NCI-H1930 (cell line): Measurements from ENCODE around the gene MYCN.

Experiments used
- DNase-seq, 2 experiments: peaks; one replicate each; lab custom pipeline; 2025; lab: John Stamatoyannopoulos, UW

MYCN gene

DNA sequence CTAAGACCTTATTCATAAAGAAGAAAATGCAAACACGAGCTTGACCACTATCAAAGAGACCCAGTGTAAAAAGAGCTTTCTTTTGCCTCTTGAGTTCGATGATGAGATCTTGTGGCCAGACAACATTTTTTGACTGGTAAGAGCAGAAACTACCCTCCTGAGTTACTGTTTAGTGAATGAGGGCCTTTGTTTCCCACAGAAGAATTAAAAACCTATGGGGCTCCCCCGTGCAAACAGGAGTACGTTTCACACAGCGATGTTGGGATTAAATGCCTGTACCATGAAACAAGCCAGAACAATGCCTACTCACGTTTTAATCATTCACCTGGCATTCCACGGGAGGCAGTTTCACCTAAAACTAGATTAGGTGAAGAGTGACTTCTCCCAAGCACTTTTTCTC lies 36.0 kb downstream of the MYCN start:
- DNase-seq, result no peak

DNA sequence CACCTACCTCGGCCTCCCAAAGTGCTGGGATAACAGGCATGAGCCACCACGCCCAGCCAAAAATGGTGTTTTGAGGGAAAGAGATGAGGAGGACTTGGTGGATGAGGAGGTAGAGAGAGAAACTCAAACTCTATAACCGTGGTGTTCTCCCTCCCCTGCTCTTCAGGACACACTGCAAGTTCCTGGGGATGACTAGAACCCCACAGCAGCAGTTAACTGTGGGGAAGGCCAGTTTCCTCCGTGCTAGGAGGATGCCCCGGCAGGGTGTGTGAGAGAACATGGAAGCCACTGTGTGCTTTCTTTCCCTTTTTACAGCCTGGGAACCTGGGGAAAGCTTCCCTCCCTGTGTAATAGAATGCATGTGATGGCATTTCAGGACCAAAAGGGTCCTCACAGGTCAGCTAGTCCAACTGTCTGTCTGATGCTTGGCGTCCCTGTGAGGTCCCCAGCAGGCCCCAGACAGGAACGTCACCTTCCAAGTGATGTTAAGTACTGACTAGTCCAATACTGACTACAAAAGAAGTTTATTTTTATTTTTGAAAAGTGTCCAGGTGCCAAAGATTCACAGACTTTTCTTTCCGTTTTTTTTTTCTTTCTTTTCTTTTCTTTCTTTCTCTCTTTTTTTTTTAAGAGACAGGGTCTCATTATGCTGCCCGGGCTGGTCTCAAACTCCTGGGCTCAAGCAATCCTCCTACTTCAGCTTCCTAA lies 38.9 kb downstream of the MYCN start:
- DNase-seq, result no peak

DNA sequence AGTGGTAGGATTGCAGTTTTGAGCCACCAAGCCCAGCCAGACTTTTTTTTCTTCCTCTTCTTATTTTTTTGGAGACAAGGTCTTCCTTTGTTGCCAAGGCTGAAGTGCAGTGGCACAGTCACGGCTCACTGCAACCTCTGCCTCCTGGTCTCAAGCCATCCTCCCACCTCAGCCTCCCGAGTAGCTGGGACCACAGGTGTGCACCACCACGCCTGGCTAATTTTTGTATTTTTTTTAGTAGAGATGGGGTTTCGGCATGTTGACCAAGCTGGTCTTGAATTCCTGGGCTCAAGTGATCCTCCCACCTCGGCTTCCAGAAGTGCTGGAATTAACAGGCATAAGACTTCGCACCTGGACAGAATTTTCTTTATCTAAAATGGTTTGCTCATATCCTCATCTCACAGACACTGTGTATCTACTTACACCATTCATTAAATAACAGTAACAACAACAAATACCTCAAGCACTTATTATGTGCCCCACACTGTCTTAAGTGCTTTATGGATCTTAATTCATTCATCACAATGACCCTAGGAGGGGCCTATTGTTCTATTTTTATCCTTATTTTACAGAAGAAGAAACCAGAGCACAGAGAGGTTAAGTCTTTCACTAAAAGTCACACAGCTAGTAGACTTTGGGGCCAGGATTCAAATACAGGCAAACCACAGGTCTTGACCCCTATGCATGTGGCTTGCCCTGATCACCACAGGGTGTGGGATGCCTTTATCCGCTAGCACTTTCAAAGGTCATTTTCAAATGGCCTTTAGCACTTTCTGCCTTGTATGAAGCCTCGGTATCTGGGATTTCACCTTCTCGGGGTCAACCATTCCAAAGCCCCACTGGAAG lies 39.6 kb downstream of the MYCN start:
- no peak for DNase-seq

DNA sequence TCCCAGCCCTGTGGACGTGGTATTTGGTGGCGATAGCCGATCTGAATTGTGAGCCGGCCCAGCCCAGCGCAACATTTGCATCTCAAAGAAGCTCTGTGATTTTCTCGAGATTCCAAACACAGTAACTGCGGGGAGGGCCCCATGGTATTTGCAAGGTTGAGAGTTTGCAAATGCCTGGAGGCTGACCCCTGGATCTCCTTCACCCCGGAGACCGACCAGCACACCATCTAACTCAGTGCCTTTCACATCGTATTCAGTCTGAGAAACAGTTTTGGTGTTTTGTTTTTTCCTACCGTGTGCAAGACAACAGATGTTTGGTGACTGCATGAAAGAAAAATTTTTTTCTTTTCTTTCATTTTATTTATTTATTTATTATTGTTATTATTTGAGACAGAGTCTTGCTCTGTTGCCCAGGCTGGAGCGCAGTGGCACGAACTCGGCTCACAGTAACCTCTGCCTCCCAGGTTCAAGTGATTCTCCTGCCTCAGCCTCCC lies 40.3 kb downstream of the MYCN start:
- DNase-seq, result no peak

DNA sequence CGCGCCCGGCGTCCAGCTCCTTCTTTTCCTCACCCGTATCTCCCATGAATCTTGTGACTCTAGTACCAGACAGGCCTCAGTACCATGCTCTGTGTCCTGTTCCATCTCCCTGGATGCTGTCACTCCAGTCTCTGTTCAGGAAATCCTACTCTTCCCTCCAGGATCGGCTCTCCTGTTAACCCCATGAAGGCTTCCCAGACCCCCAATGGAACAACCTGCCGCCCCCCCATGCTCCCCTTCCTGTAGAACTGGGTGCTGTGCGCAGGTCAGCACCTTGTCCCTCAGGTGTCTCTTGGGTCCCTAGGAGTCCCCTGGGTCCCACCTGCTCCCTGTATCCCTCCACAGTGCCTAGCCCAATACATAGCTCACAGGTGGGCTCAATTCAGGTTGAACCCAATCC lies 41.3 kb downstream of the MYCN start:
- no peak for DNase-seq

DNA sequence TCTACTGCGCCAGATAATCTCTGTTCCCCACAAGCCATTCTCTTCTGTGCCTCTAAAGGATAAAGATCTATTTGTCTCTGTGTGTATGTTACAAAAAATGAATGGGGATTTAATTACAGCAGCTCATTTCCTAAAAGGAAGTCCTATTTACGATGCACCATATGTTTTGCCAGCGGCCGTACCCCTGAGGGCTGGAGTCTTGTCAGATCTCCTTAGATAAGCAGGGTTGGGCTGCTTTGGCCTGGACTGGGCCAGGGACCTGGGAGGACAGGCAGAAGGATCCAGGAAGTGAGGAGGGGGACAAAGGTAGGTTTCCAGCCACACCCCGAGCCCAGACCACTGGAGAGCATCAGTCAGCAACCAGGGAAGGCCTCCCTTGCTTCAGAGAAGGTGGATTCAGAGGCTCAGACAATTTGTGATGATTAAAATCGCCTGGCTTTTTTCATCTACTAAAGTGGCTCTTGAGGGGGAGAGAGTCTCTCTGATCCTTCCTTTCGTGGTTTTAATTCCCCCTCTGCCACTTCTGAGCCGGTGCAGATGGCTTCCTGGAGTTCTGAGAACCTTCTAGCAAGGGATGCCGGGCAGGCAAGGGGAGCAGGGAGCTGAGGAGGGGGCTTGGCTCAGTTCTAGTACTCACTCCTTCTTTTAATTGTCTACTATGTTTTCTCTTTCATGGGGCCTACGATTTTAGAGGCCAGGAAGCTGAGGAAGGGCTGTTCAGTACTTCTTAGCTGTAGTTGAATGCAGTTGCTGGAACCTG lies 42.1 kb downstream of the MYCN start:
- DNase-seq, result no peak

DNA sequence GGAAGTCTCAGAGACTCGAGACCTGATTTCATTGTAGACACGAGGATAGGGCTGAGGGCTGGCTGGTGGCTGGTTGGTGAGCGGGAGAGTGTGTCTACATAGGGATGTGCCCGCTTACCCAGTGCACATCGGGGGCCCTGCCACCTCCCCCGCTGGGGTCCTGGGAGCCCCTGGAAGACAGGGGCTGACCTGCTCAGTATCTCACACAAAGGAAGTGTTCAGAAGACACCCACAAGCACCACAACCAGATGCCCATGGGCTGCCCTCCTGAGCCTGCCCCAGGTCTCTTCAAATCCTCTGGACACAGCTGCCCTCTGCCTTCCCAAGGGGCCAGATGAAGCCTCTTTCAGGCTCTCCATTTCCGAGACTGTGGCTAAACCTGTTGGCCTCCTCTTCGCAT lies 43.1 kb downstream of the MYCN start:
- no peak for DNase-seq

DNA sequence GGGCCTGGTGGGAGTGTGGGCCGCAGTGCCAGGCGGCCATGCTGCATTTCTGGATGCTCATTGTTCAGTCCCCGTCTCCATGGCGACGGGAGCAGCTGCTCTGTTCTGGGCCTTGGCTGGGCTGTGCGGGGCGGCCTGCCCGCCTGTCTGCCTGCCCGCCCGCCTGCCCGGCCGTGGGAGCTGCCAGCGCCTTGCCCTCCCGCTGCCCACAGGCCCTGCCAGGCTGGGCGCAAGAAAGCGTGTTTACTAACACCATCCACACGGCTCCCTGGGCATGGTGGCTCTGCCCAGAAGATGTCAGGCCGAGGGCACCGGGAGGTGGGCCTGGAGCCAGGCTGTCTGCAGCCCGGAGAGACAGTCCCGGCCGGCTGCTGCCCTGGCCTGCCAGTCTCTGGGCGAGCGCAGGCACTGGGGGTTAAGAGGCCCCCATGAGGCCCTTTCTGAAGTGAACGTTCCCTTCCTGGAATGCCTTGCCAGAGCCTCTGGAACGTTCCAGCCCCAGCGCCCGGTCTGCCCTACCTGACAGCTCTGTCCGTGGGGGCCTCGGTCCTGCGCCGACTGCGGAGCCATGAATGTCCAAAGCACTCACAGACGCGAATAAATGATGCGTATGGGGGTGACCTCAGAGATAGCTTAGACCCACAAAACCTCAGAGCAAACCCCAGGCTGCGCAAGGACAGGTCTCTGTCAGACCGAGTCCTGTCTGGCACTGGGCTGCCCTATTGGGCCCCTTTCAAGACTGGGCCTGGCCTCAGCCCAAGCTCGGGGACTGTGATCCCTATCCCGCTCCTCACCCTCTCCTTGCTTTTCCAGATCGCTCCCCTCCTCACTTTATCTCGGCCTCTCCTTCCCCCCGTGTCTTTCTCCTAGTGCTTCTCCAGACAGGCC lies 44.3 kb downstream of the MYCN start:
- no peak for DNase-seq

DNA sequence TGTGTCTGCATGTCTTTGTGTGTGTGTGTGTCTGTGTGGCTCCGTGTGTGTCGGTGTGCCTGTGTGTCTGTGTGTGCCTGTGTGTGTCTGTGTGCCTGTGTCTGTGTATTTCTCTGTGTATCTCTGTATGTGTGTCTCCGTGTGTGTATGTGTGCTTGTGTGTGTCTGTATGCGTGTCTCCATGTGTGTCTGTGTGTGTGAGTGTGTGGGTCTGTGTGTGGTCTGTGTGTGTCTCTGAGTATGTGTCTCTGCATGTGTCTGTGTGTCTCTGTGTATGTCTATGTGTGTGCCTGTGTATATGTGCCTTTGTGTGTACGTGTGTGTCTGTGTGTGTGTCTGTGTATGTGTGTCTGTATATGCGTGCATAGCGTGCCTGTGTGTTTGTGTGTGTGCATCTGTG lies 45.2 kb downstream of the MYCN start:
- DNase-seq, result no peak

DNA sequence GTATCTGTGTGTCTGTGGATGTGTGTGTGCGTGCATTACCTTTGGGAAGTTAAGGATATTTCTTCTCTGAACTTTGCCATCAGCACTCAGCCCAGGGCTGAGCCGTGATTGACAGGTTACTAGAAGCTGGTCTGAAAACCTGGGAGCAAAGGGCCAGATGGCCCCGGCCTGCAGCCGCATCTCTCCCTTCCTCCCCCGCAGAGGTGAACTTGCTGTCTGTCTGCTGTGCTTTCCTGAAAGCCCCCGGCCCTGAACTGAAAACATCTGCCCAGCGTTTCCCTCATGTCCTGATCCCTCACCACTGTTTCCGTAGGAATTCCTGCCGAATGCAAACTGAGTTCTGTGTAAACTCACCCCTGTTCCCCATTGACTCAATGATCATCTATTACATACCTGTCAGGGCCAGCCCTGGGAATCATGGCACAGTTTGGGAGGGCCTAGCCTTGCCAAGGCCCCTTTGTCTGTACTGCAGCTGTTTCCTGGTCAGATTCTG lies 45.8 kb downstream of the MYCN start:
- no peak for DNase-seq

DNA sequence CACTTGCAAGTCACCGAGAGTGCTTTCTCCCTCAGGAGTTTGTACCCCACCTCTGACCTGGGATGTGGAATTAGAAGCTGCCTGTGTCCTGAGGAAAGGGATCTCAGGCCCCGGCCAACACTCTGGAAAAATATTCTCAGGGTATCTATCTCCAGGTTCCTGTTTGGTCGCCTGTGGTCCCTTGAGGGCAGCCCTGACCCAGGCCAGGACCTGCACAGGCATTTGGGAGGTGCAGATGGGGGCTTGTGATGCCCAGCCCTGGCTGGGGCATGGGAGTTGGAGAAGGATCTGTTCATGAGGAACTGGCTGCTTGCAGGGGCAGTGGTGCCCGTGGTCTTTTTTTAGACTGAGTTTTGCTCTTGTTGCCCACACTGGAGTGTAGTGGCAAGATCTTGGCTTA lies 46.3 kb downstream of the MYCN start:
- no peak for DNase-seq

DNA sequence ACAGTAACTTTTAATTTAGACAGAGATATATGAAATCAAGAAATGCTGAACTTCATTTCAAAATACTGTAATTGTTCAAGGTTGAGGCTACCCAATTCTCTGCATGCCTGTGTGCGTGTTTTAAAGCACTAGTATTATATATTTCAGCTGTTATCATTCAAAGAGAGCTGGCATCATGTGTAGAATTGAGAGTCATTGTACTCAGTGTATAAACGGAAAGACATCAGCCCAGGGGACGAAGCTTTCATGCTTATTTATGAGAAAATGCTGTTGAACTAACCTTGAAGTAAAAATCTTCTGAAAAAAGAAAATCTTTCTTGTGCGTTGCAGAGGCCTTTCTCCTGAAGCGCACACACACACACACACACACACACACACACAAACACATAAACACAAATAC lies 48.4 kb downstream of the MYCN start:
- DNase-seq, result no peak

DNA sequence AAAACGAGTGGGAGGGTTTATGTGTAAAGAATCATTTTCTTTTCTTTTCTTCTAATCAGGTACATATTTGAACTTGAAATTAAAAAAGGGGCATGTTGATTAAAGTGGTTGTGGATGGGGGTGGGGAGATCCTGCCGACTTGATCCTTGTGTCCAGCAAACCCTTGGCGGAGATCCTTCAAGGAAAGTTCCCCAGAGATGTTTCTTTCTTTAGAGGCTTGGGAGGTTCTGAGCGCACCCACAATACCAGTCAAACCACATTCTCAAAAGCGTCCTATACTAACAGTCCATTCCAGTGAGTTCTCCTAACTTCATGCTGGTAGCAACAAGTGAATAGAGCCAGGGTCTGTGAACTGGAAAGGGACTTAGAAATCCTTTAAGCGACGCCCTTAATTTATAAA lies 49.2 kb downstream of the MYCN start:
- no peak for DNase-seq

DNA sequence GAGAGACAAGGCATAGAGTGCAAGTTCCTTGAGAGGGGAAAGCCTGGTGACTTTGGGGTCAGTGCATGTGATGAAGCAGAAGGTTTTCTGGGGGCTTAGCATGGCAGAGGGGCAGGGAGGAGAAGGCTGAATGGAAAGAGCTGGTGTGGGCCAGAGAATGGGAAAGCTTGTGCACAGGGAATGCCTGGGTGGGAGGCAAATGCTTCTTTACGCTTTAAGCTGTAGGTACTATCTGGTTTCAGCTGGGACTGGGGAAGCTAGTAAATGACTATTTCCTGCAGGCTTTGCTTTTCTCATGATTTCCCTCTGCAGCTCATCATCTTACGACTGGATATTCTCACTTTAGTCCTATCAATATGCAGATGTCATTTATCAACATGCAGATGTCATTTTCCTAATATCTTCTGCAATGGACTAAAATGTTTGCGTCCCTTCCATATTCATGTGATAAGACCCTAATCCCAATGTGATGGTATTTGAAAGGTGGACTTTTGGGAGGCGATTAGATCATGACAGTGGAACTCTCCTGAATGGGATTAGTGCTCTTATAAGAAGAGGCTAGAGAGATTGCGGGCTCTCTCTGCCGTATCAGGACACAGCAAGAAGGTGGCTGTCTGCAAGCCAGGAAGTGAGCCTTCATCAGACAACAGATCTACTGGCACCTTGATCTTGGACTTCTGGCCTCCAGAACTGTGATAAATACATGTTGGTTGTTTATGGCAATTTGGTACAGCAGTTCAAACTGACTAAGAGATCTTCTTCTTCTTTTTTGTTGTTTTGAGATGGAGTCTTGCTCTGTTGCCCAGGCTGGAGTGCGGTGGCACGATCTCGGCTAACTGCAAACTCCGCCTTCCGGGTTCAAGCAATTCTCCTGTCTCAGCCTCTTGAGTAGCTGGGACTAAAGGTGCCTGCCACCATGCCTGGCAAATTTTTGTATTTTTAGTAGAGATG lies 50.1 kb downstream of the MYCN start:
- no peak for DNase-seq

DNA sequence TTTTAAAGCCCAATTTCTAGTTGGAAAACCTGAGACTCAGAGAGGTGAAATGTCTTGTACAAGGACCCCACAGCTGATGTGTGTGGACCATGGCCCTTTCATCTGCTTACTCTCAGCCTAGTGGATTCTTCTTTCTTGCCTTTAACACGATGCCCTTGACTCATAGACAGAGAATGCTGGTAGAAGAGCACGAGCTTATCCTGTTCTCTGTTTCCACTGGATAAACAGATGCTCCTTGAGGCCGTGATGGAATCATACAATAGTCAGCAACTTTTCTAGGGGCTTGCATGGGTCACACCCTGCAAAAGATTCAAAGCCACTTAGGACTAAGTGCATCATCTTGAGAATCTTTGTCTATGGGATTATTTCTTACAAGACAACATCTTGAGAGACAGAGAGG lies 50.9 kb downstream of the MYCN start:
- DNase-seq, result no peak

DNA sequence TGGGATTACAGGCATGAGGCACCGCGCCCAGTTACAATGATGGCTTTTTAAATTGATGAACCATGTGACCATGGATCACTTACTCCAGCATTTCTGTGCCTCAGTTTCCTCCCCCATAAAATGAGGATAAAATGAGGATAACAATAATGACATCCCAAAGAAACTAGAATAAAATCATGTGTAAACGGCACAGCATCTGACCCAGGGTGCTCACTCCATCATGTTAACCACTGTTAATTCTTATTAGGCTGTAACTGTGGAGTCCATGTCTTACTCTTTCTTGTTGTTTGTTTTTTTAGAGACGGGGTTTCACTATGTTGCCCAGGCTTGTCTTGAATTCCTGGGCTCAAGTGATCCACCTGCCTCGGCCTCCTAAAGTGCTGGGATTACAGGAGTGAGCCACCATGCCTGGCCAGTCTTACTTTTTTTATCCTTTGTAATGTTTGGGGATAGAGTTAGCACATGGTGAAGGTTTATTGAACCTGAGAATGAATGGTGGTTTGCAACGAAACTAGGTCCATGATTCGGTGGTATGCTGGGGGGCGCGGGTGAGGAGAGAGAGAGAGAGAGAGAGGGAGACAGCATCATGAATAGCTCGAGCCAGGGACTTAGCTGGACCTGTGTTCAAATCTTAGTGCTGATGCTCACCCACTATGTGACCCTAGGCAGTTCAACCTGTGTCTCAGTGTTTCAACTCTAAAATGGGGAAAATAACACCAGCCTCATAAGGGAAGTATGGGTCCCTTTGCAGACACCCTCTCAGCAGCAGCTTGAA lies 52.3 kb downstream of the MYCN start:
- no peak for DNase-seq

DNA sequence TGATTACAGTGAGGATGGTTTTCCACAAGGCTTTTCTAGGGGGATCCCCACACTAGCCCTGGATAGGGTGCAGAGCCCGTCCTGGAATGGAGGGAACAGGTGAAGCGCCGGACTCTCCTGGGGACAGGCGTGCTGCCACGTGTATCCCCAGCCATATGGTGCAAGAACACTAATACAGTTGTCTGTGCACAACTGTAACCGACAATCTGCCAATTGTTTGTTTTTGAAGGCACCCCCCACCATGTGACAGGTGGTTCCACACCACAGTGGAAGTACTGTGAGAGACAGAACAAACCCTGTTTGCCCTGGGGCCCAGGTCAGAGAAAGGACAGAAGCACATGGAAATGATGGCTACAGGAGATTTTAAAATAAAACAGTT lies 52.9 kb downstream of the MYCN start:
- no peak for DNase-seq

DNA sequence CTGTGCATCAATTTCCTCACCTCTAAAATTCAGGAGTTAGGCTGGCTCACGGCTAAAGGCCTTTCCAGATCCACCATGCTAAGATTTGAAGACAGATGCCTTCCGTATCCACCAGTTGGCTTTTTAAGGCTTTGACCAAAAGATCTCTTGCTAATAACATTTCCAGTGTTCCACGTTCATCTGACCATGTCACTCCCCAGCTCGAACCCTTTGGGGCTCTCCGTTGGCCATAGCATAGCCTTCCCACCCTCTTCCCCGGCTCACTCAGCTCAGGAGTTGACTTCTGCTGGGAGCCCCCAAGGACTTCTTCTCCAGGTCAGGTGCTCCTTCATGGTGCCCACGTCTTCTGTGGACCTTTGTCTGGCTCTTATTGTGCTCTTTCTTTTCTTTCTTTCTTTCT lies 53.3 kb downstream of the MYCN start:
- DNase-seq, result no peak

DNA sequence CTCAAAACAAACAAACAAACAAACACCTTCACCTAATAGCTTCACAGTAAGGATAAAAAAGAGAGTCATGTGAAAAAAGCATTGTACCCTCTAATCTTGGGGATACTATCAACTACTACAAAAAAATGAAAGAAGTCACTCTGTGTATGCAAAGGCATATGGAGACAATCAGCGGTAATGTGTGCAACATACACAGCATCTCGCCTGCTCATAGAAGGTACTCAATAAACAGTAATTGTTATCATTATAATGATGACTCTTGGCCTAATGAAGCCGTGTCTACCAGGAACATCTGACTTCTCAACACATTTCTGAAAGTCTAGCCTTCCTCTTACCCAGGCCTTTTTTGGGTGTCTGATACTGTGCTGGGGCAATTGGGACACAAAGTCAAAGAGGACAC lies 55.3 kb downstream of the MYCN start:
- no peak for DNase-seq
